Glomerular endothelial cell (primary cell): ENCODE measurements around the gene SDR42E2. TPM values are rescaled to one million over a fixed set of nuclear protein-coding genes. Genes with fewer than 3 reads are reported as not detected.
"Not testable (repeated sequence)": the region's sequence is repeated elsewhere in the genome, so short reads cannot be mapped to it uniquely, and the experiment has no call there.

Source experiments
- DNase-seq: peaks from one replicate; pipeline ENCODE4 v3.0.0-alpha.2; 2011; ENCODE audit warnings: low read depth, low spot score; ENCODE audit errors: extremely low read depth
- total RNA-seq: library from RNA; depleted of rRNA; stranded (reverse); fragments of >200 nt; gene quantifications from 2 replicates; pipeline ENCODE4 v1.2.3, GENCODE V29; 2015

SDR42E2 gene
- total RNA-seq, 1 donor from 2014 or later: not detected

- DNase-seq: not testable (repeated sequence)
Measured at GRCh38 chr16:22153078-22153477, 9.2 kb upstream of the SDR42E2 start.

DNA sequence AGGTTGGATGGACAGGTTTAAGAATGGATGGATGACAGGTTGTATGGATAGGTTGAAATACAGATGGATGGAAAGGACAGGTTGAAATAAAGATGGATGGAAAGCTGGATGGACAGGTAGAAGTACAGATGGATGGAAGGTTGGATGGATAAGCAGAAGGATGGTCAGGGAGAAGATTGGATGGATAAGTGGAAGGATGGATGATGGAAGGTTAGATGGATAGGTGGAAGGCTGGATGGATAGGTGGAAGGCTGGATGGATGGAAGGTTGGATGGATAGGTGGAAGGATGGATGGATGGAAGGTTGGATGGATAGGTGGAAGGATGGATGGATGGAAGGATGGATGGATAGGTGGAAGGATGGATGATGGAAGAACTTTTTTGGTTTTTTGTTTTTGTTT lies 905 bp upstream of the SDR42E2 start:
- no peak for DNase-seq

DNA sequence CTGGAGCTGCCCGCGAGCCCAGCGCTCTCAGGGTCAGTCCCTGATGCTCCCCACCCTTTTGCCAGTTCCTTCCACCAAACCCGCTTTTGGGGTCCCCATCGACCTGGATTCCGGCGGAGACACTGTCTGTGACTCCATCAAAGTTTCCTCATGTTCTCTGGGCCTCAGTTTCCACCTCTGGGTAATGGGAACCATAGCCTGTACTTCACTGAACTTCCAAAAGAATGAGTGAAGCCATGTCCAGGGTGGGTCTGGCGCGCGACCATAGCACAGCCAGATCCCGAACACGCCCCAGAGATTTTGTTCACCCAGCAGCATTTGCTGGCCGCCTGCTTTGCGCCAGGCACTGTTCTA lies 327 bp downstream of the SDR42E2 start:
- no peak for DNase-seq

DNA sequence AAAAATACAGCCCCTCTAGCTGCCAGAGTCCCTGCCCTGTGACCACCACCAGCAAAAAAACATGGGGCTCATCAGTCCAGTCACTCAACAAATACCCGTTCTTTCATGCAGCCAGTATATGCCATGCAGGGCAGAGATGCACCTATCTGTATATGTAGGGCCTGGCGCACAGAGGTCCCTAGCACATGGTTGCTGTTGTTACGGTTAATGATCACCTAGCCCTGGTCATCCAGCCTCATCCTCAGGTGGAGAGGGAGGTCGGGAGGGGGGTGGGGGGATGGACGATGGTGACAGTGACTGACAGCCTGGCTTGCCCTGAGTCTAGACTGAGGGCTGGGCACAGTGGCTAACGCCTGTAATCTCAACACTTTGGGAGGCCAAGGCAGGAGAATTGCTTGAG lies 1.5 kb downstream of the SDR42E2 start:
- no peak for DNase-seq

DNA sequence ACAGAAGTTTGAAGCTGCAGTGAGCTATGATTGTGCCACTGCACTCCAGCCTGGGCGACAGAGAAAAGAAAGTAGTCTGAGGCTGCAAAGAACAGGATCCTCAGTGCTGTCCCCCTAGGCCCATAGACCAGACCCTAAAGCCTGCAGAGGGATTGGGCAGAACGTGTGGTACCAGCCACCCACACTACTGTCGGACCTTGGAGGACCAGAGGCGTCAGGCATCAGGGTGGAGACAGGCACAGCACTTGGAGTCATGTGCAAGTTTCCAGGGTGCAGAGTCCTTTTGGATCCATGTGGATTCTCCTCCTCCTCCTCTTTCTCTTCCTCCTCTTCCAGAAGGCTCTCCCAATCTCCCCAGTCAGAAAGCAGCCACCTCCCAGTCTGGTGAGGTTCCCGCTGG lies 2.2 kb downstream of the SDR42E2 start:
- no peak for DNase-seq

DNA sequence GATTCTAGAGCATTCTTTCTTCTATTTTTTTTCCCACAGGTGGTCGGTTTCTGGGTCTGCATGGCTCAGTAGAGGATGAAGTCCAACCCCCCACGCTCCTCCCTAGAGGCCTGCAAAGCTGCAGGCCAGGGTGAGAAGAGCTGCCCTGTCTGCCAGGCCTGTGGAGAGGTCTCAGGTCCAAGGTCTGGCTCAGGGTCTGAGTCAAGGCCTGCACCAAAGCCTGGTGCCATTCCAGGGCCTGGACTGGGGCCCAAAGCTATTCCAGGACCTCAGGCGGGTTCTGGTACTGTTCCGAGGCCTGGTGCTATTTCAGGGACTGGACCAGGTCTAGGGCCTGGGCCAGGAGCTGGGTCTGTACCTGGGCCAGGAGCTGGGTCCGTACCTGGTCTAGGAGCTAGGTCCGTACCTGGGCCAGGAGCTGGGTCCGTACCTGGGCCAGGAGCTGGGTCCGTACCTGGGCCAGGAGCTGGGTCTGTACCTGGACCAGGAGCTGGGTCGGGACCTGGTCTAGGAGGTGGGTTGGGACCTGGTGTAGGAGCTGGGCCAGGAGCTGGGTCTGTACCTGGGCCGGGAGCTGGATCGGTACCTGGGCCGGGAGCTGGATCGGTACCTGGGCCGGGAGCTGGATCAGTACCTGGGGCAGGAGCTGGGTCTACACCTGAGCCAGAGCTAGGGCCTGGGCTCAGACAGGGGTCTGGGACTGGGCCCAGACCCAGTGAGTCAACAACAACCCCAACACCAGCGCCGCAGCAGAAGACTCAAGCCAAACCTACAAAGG lies 3.4 kb downstream of the SDR42E2 start:
- DNase-seq: no peak

GRCh38 chr16:22171953-22172352 lies 9.6 kb downstream of the SDR42E2 start:
- no peak for DNase-seq

DNA sequence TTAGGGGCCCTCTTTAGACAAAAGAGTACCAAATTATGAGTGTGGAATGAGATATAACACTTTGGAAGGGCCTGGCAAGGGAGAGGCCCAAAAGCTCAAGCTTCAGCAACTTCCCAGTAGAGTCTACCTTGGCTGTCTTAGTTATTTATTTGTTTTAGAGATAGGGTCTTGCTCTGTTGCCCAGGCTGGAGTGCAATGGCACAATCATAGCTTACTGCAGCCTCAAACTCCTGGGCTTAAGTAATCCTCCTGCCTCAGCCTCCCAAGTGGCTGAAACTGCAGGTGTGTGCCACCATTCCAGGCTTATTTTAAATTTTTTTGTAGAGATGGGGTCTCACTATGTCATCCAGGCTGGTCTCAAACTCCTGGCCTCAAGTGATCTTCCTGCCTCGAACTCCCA lies 10.3 kb downstream of the SDR42E2 start:
- not testable (repeated sequence) for DNase-seq

DNA sequence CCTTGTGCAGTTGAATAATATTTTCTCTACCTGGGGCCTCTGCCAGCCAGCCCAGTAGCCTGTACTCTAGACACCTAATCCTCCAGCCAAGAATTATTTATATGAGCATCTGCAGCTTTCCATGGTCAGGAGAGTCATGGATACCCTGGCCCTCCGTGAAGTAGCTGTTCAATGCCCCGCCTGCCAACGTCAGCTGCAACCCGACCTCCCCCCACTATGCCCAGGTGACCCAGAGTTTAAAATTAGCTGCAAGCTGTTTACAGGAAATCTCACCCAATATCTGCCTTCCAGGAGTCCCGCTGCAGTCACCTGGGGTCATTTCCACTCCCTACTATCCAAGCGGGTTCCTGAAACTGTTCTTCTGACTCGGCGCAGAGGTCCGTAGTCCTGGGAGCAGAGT lies 12.3 kb downstream of the SDR42E2 start:
- DNase-seq: no peak

DNA sequence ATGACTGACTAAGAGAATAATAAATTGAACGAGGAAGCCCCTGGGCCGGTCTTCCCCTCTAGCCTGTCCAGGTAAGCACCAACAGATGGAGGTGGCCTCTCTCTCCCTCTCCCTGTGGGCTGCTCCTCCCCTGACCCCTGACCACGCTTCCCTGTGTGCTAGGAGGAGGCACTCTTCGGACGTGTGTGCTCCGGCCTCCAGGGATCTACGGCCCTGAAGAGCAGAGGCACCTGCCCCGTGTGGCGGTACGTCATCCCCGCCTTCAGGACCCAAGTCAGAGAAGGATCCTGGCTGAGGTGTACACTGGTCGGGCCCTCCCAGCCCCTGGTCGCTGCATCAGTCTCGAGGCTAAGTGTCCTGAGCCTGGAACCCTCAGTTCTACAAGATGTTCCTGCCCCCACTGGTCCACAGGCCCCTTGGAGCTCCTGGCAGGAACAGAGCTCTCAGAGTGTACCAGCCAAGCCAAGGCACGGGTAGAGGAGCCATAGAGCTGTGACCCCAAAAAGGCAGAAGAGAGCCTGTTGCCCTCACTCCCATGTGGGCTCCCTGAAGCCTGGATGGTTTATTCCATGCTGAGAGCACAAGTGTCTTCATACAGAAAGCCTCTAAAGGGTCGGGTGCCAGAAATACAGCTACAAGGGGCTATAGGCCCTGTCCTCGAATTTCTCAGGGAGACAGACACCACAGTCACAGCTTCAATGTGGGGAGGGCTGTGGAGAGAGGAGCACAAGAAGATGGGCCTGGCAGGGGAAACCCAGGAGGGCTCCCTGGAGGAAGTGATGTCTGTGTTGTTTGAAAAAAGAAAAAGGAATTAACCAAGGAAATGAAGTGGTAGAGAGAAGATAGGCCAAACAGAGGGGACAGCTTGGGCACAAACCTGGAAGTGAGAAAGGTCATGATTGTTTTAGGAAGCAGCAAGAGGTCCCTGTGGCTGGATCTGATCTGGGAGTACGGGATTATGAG lies 15.9 kb downstream of the SDR42E2 start:
- DNase-seq: no peak

DNA sequence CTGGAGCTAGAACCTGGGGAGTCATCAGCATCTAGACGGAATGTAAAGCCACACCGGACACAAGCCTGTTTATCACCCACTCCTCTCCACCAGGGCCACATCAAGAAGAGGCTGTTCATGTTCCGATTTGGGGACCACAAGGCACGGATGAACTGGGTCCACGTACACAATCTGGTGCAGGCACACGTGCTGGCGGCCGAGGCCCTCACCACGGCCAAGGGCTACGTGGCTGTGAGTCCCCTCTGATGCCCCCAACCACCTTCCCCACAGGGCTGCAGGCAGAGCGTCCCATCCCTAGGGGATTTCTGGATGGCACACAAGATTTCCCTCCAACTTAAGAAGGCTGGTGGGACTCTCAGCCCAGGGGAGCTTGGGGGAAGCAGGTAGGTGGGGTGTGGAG lies 19.1 kb downstream of the SDR42E2 start:
- no peak for DNase-seq

GRCh38 chr16:22181843-22182242 lies 19.5 kb downstream of the SDR42E2 start:
- no peak for DNase-seq

DNA sequence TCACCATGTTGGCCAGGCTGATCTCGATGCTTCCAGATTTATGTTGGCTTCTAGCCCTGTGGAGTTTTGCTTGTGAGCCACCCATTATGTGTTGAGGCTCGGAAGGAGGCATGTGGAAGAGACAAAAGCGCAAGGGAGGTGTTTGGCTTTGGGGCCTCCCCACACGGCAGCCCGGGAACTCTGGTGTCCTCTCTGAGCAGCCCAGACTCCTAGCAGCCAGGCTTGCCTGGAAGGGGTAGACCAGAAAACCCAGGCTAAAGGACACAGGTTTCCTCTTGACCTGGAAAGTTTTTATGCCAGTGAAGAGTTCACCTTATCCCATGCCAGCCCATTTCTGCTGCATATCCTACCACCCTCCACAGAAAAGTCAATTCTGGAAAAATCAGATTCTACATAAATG lies 21.0 kb downstream of the SDR42E2 start:
- no peak for DNase-seq

DNA sequence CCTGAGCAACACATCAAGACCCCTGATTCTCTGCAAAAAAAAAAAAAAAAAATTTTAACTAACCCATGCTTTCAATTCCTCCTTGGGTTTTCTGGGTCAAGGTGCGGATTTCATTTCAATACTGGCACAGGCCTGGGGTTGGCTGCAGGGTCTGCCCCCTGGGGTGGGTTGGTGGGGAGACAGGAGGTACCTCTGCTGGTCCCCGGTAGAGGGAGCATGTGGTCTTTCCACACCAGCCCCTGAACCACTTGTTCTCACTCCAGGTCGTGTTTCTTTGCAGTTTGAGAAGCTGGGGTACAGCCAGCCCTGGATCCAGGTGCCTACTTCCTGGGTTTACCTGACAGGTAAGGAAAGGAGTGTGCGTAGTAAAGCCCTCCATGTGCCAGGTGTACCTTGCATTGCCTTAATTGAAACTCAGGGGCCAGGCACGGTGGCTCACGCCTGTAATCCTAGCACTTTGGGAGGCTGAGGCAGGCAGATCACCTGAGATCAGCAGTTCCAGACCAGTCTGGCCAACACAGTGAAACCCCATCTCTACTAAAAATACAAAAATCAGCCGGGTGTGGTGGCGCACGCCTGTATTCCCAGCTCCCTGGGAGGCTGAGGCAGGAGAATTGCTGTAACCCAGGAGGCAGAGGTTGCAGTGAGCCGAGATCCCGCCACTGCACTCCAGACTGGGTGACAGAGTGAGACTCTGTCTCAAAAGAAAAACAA lies 21.8 kb downstream of the SDR42E2 start:
- DNase-seq: no peak

- DNase-seq: no peak
Measured at GRCh38 chr16:22184615-22184968, 22.3 kb downstream of the SDR42E2 start.

DNA sequence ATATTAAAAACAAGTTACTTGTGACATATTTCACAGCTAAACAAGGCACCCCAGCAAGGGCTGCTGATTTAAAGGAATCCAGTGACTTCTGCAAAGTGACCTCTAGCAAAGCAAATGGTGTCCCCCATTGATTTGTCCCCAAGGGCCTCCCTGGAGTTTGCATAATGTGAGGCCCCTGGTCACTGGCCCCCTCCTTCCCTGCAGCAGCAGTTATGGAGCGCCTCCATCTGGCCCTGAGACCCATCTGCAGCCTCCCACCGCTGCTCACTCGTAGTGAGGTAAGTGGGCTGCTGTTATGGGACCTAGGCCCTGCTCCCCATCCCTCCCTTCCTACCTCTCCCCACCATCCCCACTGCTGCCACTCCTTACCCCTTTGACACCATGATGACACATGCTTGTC lies 24.2 kb downstream of the SDR42E2 start:
- no peak for DNase-seq

- no peak for DNase-seq
Measured at GRCh38 chr16:22188267-22188594, 25.9 kb downstream of the SDR42E2 start.

DNA sequence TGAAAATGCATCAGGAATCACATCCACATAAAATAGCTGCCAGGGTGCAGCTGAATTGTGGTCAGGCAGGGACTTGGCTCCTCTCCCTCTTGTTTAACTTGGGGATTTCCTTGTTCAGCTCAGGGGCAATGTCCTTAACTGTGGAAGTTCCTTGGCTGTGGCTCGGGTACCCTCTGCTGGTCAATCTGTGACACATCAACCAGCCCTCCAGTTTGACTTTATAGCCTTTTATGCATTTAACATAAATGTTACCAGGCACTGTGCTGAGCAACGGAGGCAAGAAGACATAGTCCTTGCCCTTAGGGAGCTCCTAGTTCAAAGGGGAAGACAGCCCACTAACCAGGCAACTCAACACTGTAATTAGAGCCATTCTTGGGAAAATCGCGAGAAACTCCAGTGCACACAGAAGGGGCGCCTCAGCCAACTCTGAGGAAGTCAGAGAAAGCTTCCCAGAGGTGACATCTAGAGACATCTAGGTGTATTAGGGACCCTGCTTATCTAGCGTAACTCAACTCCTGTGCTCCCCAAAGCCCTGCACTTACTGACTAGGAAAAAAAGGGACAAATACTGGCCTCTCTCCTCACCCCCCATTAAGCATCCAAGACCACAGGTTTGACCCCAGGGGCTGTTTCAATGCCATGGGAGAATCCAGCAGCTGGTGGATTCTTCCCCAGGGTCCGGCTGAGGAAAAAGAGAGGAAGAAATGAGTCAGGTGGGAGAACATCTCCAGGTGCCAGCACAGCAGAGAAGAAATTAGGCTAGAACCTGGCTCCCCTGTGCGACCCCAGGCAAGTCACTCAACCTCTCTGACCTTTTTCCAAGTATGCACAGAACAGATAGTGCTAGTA lies 26.5 kb downstream of the SDR42E2 start:
- no peak for DNase-seq

- no peak for DNase-seq
Measured at GRCh38 chr16:22189473-22190080, 27.3 kb downstream of the SDR42E2 start.

GRCh38 chr16:22190081-22190775 lies 27.9 kb downstream of the SDR42E2 start:
- DNase-seq: no peak
